Osteoblast (primary cell): ENCODE measurements around the gene GABRR3. TPM values are rescaled to one million over a fixed set of nuclear protein-coding genes. Genes with fewer than 3 reads are reported as not detected.

Experiments used
- DNase-seq: peaks from one replicate; pipeline ENCODE4 v3.0.0; 2011; ENCODE audit warnings: low spot score, mixed read lengths; ENCODE audit not compliant: insufficient read length; ENCODE audit errors: missing footprints
- H2AFZ ChIP-seq: 2 replicates; pipeline ENCODE4 v1.6.0; 2011; ENCODE audit warnings: mild to moderate bottlenecking, low read length
- H3K27ac ChIP-seq: 2 replicates; pipeline ENCODE4 v1.5.1; 2011; ENCODE audit warnings: mild to moderate bottlenecking, low read depth, low read length, moderate library complexity
- H3K27me3 ChIP-seq: 2 replicates; pipeline ENCODE4 v1.6.0; 2012; ENCODE audit warnings: mild to moderate bottlenecking, control low read depth, inconsistent platforms, low read length, moderate library complexity; ENCODE audit not compliant: insufficient read depth
- H3K36me3 ChIP-seq: 2 replicates; pipeline ENCODE4 v1.5.1; 2011; ENCODE audit warnings: mild to moderate bottlenecking, low read length, control low read depth, moderate library complexity; ENCODE audit not compliant: insufficient read depth
- H3K4me1 ChIP-seq: 2 replicates; pipeline ENCODE4 v1.5.1; 2011; ENCODE audit warnings: mild to moderate bottlenecking, low read length, control low read depth, moderate library complexity; ENCODE audit not compliant: insufficient read depth
- H3K4me2 ChIP-seq: 2 replicates; pipeline ENCODE4 v1.6.0; 2011; ENCODE audit warnings: mild to moderate bottlenecking, low read length; ENCODE audit not compliant: insufficient read depth
- H3K4me3 ChIP-seq: fragments of 200-600 bp; sonication (generic); 3 replicates; pipeline ENCODE4 v1.5.1; 2012; ENCODE audit warnings: mild to moderate bottlenecking, low read length, inconsistent platforms; ENCODE audit not compliant: insufficient read depth
- H3K79me2 ChIP-seq: 2 replicates; pipeline ENCODE4 v1.6.0; 2012; ENCODE audit warnings: mild to moderate bottlenecking, low read length, control low read depth, inconsistent platforms; ENCODE audit not compliant: insufficient read depth
- H3K9me3 ChIP-seq: 2 replicates; pipeline ENCODE4 v1.5.1; 2011; ENCODE audit warnings: low read depth, low read length, control low read depth
- H4K20me1 ChIP-seq: 2 replicates; pipeline ENCODE4 v1.6.0; 2012; ENCODE audit warnings: mild to moderate bottlenecking, low read length, control low read depth; ENCODE audit not compliant: insufficient read depth
- total RNA-seq: library from RNA; depleted of rRNA; stranded (reverse); fragments of >200 nt; gene quantifications from 2 replicates; pipeline ENCODE4 v1.2.3, GENCODE V29; 2012
- TF ChIP-seq, protein P1 (sequence below): IDR thresholded peaks from 2 replicates; pipeline ENCODE4 v1.5.1; 2011; ENCODE audit warnings: mild to moderate bottlenecking, low read depth, low read length, moderate library complexity; ENCODE audit errors: extremely low read depth

Gene GABRR3
- total RNA-seq, 1 donor: not detected

DNA sequence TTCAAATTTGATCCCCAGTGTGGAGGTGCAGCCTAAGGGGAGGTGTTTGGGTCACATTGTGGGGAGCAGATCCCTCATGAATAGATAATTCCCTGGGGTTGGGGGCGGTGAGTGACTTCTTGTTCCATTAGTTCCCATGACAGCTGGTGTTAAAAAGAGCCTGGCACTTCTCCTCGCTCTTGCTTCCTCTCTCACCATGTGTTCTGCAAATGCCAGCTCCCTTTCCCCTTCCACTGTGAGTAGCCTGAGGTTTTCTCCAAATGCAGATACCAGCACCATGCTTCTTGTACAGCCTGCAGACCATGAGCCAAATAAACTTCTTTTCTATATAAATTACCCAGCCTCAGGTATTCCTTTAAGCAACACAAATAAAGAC lies 86.0 kb downstream of the GABRR3 start:
- TF ChIP-seq, protein P1, sequence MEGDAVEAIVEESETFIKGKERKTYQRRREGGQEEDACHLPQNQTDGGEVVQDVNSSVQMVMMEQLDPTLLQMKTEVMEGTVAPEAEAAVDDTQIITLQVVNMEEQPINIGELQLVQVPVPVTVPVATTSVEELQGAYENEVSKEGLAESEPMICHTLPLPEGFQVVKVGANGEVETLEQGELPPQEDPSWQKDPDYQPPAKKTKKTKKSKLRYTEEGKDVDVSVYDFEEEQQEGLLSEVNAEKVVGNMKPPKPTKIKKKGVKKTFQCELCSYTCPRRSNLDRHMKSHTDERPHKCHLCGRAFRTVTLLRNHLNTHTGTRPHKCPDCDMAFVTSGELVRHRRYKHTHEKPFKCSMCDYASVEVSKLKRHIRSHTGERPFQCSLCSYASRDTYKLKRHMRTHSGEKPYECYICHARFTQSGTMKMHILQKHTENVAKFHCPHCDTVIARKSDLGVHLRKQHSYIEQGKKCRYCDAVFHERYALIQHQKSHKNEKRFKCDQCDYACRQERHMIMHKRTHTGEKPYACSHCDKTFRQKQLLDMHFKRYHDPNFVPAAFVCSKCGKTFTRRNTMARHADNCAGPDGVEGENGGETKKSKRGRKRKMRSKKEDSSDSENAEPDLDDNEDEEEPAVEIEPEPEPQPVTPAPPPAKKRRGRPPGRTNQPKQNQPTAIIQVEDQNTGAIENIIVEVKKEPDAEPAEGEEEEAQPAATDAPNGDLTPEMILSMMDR: no peak
- H3K36me3 ChIP-seq: peaks cover 77% of the 10 kb centered on the region

DNA sequence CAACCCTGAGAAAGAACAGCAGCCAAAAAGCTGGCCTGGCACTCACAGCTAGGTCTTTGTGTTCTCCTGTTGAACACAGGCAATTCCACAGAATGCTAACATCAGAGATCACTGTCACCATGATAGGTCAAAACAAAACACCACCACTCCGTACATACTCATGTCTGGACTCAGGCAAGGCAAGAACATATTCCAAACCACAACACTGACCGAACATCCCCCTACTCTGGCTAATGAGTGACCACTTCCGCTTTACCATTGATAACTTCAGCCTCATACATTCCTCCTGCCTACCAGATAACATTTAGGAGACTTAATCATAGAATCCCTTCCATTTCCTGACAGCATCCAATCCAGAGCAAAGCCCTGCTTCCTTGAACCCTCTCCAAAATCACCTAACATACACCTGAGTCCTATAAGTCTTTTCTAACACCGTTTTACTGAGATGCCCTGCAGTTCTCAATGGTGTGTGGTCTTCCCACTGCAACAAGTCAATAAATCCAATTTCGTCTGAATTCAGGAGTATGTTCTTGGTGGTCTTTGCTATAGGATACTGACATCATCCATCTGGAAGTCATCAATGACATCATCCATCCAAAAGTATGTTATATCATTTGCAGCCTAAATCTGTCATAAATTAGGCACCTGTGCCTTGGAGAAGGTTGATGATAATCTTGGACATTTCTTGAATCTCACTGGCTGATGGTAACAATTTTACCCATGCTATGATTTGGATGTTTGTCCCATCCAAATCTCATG lies 86.6 kb downstream of the GABRR3 start:
- Histone ChIP-seq H3K4me1 (peaks cover 11% of the 10 kb centered on the region), H3K4me2 (no peak overlapping the region), H3K27me3 (no peaks in the 10 kb centered on the region)

More for the DNA sequence above, 86.0 kb downstream of the GABRR3 start:
- Histone ChIP-seq H3K4me1 (peaks cover 11% of the 10 kb centered on the region), H2AFZ (no peak overlapping the region), H3K27ac (no peak overlapping the region), H3K79me2 (no peaks in the 10 kb centered on the region), H3K4me3 (no peak overlapping the region), H4K20me1 (peaks cover 10% of the 10 kb centered on the region), H3K4me2 (no peak overlapping the region), H3K27me3 (no peaks in the 10 kb centered on the region), H3K9me3 (no peaks in the 10 kb centered on the region)
- DNase-seq: no peak

DNA sequence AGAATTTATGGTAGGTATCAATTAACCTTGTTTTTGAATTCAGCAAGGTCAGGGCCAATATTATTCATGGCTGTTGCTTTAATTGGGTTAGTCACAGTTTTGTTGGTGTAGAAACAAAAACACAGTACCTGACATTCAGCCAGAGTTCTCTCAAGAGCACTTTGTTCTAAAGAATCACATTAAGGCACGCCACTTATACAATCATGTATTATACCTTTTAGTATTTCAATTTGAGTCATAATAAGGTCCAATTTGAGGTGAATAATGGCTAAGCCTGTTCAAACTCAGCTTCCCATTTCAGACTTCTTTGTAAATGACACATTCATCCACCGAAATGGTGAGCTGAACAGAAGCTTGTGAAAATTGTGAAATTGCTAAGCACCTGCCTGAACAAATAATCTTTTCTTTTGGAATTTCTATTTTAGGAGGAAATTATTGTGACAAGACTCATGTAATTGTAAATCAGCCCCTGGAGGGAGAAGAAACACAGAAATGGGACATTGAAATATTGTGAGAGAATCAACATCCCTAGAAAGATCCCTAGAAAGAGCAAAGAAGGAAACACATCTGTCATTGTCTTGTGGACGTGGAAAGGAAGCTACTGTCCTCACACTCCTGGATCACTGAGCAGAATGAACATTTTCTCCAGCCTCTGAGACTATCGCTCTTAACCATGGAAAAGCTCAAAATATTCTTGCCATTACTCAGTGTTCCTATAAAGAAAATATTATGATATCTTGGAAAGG lies 92.1 kb downstream of the GABRR3 start:
- TF ChIP-seq, protein P1: no peak
- no peak overlapping the region for H3K4me3 ChIP-seq
- DNase-seq: no peak
- peaks cover 11% of the 10 kb centered on the region for H3K4me1 ChIP-seq
- no peaks in the 10 kb centered on the region for H3K79me2 ChIP-seq
- H4K20me1 ChIP-seq: no peaks in the 10 kb centered on the region
- H2AFZ ChIP-seq: no peak overlapping the region
- H3K27me3 ChIP-seq: no peaks in the 10 kb centered on the region
- no peak overlapping the region for H3K27ac ChIP-seq
- no peak overlapping the region for H3K4me2 ChIP-seq
- no peaks in the 10 kb centered on the region for H3K9me3 ChIP-seq
- peaks cover 64% of the 10 kb centered on the region for H3K36me3 ChIP-seq

More for the DNA sequence above, 86.6 kb downstream of the GABRR3 start:
- TF ChIP-seq, protein P1: no peak
- no peaks in the 10 kb centered on the region for H3K9me3 ChIP-seq
- H3K27ac ChIP-seq: no peak overlapping the region
- H3K79me2 ChIP-seq: no peaks in the 10 kb centered on the region
- H3K36me3 ChIP-seq: peaks cover 75% of the 10 kb centered on the region
- DNase-seq: no peak
- H3K4me3 ChIP-seq: no peak overlapping the region
- H2AFZ ChIP-seq: no peak overlapping the region
- H4K20me1 ChIP-seq: peaks cover 10% of the 10 kb centered on the region

DNA sequence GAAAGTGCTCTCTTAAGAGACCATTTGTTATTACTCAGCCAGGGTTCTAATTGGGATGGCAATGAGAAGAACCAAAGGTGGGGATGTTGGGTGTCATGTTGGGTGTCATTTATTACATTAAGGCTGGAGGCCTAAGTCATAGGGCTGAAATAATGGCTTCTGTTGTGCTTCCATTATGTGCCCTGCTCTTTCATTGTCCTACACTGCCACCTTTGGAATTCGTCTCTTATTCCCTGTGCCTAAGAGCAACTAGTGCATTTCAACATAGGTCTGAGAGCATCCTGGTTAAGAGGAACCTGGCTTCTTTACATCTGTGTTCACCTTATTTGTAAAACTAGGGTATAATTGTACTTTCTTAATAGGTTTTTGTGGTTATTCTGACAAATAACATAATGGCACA lies 95.1 kb downstream of the GABRR3 start:
- DNase-seq: no peak
- TF ChIP-seq, protein P1: no peak
- H2AFZ ChIP-seq: no peak overlapping the region
- H3K27ac ChIP-seq: peak overlapping the region; percentile 66
- H3K9me3 ChIP-seq: no peaks in the 10 kb centered on the region
- H3K36me3 ChIP-seq: peaks cover 42% of the 10 kb centered on the region
- no peak overlapping the region for H3K4me3 ChIP-seq
- H3K79me2 ChIP-seq: no peaks in the 10 kb centered on the region
- H3K4me1 ChIP-seq: peaks cover 11% of the 10 kb centered on the region
- no peaks in the 10 kb centered on the region for H4K20me1 ChIP-seq
- no peaks in the 10 kb centered on the region for H3K27me3 ChIP-seq
- no peak overlapping the region for H3K4me2 ChIP-seq
